ENCODE data around the gene NLGN2.

The NLGN2 gene

DNA sequence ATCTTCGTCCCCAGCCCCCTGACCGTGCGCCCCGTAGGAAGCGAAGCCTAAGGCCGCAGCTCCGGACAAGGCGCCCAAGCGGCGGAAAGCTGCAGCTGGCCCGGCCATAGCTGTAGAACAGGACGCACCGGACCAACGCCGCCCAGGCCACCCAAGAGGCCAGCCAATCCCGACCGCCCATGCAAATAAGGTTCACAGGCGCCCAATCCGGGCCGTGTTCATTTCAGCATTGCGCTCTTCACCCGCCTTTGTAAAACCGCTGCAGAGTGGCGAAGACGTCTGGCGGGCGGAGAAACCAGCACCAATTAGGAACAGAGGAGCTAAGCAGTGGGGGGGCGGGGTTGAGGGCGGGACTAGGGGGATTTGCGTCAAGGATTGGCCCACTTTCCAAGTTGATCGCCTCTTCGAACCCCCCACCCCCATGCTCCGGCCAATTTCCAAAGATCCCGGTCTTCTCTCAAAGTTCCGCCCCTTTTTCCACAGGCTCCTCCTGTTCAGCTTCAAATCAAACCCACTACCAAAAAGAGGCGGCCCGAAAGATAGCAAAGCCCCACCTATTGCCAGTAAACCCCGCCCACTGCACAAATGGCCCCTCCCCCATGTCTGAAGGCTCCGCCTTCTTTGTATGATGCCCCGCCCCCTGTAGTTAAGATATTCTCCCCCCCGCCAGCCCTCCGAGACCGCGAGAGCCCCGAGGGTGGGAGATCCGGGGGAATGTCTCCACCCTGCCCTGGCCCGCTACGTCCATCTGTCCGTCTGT, 3.5 kb upstream of the NLGN2 start, which contains the start of gene TMEM256:
Gene TMEM256, minus strand, starts transcription at position 121 of the 760 bp plus-strand sequence. Its CDS starts 13 bp downstream, at position 108.
- H3K36me3 Mint-ChIP-seq (ENCODE audit: low read depth), result peaks cover 11% of the 10 kb centered on the region

DNA sequence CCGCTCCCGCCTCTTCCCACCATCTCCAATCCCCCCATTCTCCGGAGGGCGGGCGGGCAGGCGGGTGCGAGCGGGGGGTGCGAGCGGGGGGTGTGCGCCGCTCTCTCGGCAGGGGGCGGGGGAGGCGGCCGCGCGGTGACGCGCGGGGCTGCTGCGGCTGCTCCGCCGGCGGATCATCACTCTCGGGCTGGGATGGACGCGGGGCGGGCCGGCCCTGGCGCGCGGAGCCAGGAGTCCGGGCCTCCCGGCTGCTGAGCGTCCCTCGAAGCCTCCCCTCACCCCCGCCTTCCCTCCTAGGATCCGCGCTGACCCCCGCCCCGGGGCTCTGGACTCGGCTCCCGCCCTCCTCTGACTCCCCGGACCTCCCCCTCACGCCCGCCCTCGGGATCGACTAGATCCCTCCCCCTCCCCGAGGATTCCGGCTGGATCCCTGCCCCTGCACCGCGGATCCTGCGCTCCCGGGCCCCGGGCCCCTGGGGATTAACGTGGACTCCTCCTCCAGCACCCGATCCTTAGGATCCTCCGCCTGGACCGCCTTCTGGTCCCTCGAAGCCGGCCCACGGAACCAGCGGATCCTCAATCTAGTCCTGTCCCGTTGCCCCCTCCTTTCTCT, 2.8 kb upstream of the NLGN2 start:
- Mint-ChIP-seq H3K27me3 (peaks cover 8% of the 10 kb centered on the region), H3K4me1 (ENCODE audit: low read depth) (peaks cover 18% of the 10 kb centered on the region), H3K9me3 (no peaks in the 10 kb centered on the region), H3K36me3 (ENCODE audit: low read depth) (peaks cover 11% of the 10 kb centered on the region), H3K27ac (peak overlapping the region; percentile 98), H3K4me3 (peak overlapping the region; percentile 92)
- no peak for DNase-seq

More for the DNA sequence above, 3.5 kb upstream of the NLGN2 start, which contains the start of gene TMEM256:
- Mint-ChIP-seq H3K4me1 (ENCODE audit: low read depth) (peaks cover 20% of the 10 kb centered on the region), H3K27ac (peak within 1 kb of the TSS; percentile 98), H3K9me3 (no peaks in the 10 kb centered on the region), H3K4me3 (peak within 1 kb of the TSS; percentile 92), H3K27me3 (peaks cover 8% of the 10 kb centered on the region)
- peak; percentile 92 for DNase-seq

DNA sequence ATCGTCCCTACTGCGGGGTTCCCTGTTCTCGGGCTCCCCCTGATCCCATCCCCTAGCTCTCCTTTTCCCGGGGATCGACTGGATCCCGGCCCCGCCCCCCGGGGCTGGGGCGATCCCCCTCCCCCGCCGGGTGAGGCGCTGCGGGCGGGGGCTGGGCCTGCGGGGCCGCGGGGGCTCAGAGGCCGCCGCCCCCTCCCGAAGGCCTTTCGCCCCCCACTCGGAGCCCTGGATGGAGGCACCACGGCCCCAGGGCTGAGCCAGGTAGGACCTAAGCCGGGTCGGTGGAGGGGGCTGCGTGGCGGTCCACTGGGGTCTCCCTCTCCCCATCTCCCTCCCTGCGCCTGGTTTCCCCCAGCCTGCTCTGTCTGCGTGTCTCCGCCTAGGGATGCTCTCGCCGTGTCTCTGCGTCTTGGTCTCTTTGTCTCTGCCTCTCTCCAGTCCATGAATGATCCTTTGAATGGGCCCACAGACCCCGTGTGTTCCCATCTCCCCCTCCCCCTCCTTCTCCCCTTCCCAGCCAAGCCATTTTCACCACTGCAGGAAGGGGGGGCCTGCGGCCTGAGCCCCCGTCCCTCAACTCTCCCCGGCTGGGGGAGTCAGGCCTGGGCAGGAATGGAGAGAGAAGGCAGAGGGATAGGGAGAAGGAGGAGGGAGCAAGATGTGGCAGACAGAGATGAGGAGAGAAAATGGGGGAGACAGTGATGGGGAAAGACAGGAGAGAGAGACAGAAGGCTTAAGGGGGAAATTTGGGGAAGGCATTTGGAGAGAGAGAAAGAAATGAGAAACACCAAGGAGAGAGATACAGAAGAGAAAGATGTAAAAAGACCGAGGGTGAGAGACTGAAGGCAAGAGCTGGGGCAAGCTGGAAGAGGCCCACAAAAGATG, 2.1 kb upstream of the NLGN2 start:
- DNase-seq, result no peak
- Mint-ChIP-seq H3K4me1 (ENCODE audit: low read depth) (peaks cover 17% of the 10 kb centered on the region), H3K27ac (peak overlapping the region; percentile 78), H3K4me3 (peak overlapping the region; percentile 76), H3K27me3 (peaks cover 8% of the 10 kb centered on the region), H3K9me3 (no peaks in the 10 kb centered on the region), H3K36me3 (ENCODE audit: low read depth) (peaks cover 11% of the 10 kb centered on the region)

DNA sequence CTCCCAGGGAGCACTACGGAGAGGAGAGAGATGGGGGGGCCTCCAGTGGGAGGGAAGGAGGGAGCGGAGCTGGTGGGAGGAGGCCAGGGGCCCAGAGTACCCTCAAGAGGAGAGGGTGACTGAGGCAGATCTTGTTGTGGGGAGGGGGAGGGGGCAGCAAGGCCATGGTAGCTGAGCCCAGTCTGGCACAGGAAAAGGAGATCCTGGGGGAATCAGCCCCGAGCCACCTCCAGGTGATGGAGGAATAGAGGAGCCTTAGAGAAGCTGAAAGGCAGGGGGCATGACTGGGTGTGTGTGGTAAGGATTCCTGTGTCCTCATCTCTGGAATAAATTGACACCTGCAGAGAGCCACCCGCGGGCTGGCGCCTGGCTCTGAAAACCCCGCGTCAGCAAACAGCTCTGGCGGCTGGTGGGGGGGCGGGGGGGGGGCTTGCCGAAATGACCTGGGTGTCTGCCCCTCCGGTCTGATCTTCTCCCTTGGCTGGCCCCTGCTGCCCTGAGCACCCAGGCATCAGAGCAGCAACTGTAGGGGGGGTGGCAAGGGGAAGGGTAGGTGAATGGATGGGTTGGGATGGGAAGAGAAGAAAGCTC, 1.3 kb upstream of the NLGN2 start:
- H3K27ac Mint-ChIP-seq, result no peak overlapping the region
- H3K9me3 Mint-ChIP-seq, result no peaks in the 10 kb centered on the region
- H3K4me3 Mint-ChIP-seq, result peak overlapping the region; percentile 25
- H3K4me1 Mint-ChIP-seq (ENCODE audit: low read depth), result peaks cover 17% of the 10 kb centered on the region
- DNase-seq, result no peak
- H3K27me3 Mint-ChIP-seq, result peaks cover 8% of the 10 kb centered on the region
- H3K36me3 Mint-ChIP-seq (ENCODE audit: low read depth), result peaks cover 11% of the 10 kb centered on the region

DNA sequence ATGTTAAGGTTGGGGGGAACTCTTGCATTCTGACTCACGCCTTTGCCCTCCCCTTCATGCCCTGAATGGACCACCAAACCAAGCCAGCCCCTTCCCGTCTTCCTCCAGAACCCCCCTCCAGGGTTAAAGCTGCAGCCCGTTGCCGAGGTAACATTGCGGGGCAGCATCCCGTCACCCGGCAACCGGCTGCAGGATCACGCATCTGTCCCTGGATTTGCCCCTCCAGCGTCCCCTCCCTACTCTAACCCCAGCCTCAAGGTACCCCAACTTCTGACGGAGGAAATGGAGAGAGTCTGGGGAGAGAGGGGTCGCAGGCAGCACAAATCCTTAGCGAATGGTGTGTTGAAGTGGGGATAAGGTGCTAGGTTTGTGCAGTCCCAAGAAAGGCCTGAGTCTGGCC, 563 bp upstream of the NLGN2 start:
- no peak for DNase-seq
- H3K27me3 Mint-ChIP-seq, result peaks cover 8% of the 10 kb centered on the region
- peaks cover 14% of the 10 kb centered on the region for H3K4me1 Mint-ChIP-seq (ENCODE audit: low read depth)
- no peak overlapping the region for H3K4me3 Mint-ChIP-seq
- no peak overlapping the region for H3K27ac Mint-ChIP-seq
- peaks cover 7% of the 10 kb centered on the region for H3K36me3 Mint-ChIP-seq (ENCODE audit: low read depth)
- no peaks in the 10 kb centered on the region for H3K9me3 Mint-ChIP-seq

DNA sequence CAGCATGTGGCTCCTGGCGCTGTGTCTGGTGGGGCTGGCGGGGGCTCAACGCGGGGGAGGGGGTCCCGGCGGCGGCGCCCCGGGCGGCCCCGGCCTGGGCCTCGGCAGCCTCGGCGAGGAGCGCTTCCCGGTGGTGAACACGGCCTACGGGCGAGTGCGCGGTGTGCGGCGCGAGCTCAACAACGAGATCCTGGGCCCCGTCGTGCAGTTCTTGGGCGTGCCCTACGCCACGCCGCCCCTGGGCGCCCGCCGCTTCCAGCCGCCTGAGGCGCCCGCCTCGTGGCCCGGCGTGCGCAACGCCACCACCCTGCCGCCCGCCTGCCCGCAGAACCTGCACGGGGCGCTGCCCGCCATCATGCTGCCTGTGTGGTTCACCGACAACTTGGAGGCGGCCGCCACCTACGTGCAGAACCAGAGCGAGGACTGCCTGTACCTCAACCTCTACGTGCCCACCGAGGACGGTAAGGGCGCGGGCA, 645 bp downstream of the NLGN2 start:
- Mint-ChIP-seq H3K4me1 (ENCODE audit: low read depth) (peaks cover 7% of the 10 kb centered on the region), H3K36me3 (ENCODE audit: low read depth) (peaks cover 6% of the 10 kb centered on the region), H3K27ac (no peak overlapping the region), H3K4me3 (no peak overlapping the region), H3K27me3 (peaks cover 8% of the 10 kb centered on the region), H3K9me3 (no peaks in the 10 kb centered on the region)
- DNase-seq, result peak; percentile 57

DNA sequence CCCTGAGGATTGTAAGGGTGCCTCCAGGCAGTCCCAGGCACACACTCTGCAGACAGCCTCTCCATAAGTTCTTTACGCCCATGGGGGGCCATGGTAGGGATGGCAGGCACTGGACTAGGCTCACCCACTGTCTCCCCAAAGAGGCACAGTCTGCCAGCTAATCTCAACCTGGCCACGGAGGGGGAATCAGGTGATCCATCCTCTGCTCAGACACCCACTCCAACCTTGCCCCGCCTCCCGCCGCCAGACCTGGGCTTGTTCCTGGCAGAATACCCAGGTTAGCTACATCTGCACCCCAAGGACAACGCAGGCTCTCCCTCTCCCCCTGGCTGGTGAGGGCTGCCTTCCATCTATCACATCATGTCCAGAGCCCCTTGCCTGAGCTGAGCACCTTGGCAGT, 1.2 kb downstream of the NLGN2 start:
- Mint-ChIP-seq H3K4me1 (ENCODE audit: low read depth) (peaks cover 7% of the 10 kb centered on the region), H3K27ac (peak overlapping the region; percentile 36), H3K27me3 (peaks cover 8% of the 10 kb centered on the region), H3K36me3 (ENCODE audit: low read depth) (peaks cover under 1% of the 10 kb centered on the region), H3K4me3 (no peak overlapping the region), H3K9me3 (no peaks in the 10 kb centered on the region)
- DNase-seq, result no peak

DNA sequence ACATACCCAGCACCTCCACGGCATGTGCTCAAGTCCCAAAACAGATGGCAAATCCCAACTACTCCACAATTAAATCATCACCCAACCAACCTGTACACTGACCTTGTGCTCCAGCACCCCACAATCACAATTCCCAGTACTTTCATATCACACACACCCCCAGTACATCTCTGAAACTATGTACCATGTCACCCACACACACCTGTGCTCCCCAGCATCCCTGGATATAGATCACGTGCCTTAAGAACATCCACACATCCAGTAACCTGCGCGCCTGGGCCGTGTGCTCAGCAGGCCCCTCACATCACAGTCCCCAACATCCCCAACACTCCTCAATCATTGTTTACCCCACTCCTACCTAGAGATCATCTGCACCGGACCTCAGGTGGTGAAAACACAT, 2.1 kb downstream of the NLGN2 start:
- no peak for DNase-seq
- Mint-ChIP-seq H3K36me3 (ENCODE audit: low read depth) (no peaks in the 10 kb centered on the region), H3K4me3 (no peak overlapping the region), H3K27ac (no peak overlapping the region), H3K4me1 (ENCODE audit: low read depth) (peaks cover 7% of the 10 kb centered on the region), H3K27me3 (peaks cover 8% of the 10 kb centered on the region), H3K9me3 (no peaks in the 10 kb centered on the region)

DNA sequence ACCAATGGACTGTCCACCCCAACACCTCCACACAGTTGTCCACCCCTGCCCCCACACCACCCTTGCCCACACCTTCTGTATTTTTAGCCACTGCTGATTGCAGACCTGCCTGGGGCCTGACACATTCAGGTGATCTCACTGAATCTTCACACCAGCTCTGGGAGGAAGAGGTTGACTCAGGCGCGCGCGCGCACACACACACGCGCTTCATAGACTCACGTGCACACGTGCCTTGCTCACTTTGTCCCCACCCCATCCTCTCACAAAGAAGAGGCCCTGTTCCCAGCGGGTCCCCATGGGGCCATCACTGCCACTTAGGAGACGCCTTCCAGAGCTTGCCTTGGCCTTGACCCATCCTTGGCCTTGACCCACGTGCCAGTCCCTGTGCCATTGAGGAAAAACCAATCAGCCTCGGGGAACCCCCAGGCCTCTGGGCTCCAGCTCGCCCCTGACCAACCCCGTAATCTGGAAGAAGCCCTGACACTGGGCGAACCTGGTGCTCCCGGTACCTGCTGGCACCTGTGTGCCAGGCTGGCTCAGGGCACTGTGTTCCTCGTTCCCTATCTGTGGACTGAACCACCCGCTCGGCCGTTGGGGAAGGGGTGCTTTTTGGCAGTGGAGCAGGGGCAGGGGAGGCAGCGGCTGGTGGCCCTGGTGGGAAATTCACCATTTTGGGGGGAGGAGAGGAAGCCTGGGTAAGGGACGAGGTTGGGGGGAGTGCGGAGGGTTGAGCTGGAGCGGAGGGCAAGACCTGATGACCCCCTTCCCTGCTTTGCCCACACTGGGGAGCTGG, 3.2 kb downstream of the NLGN2 start:
- no peak for DNase-seq
- H3K4me3 Mint-ChIP-seq, result no peak overlapping the region
- H3K4me1 Mint-ChIP-seq (ENCODE audit: low read depth), result peaks cover 3% of the 10 kb centered on the region
- no peaks in the 10 kb centered on the region for H3K9me3 Mint-ChIP-seq
- H3K27ac Mint-ChIP-seq, result no peak overlapping the region
- H3K27me3 Mint-ChIP-seq, result peaks cover 4% of the 10 kb centered on the region
- H3K36me3 Mint-ChIP-seq (ENCODE audit: low read depth), result no peaks in the 10 kb centered on the region

DNA sequence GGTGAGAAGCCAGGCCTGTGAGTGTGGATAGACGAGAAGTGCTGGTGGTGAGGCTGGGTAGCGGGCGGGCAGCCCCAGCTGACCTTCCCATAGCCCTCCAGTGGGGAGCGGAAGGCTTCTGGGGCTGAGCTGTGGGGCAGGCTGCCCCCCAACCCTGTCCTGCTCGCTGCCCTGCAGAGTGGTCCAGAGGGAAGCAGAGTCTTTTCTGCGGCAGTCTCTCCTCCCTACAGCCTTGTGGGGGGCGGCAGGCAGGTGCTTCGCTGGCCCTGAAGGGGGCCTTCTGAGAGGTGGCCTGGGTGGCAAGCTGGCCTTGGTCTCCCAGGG, 3.7 kb downstream of the NLGN2 start:
- H3K9me3 Mint-ChIP-seq, result no peaks in the 10 kb centered on the region
- no peaks in the 10 kb centered on the region for H3K36me3 Mint-ChIP-seq (ENCODE audit: low read depth)
- peaks cover 3% of the 10 kb centered on the region for H3K4me1 Mint-ChIP-seq (ENCODE audit: low read depth)
- H3K4me3 Mint-ChIP-seq, result no peak overlapping the region
- H3K27ac Mint-ChIP-seq, result no peak overlapping the region
- DNase-seq, result no peak
- H3K27me3 Mint-ChIP-seq, result no peaks in the 10 kb centered on the region

DNA sequence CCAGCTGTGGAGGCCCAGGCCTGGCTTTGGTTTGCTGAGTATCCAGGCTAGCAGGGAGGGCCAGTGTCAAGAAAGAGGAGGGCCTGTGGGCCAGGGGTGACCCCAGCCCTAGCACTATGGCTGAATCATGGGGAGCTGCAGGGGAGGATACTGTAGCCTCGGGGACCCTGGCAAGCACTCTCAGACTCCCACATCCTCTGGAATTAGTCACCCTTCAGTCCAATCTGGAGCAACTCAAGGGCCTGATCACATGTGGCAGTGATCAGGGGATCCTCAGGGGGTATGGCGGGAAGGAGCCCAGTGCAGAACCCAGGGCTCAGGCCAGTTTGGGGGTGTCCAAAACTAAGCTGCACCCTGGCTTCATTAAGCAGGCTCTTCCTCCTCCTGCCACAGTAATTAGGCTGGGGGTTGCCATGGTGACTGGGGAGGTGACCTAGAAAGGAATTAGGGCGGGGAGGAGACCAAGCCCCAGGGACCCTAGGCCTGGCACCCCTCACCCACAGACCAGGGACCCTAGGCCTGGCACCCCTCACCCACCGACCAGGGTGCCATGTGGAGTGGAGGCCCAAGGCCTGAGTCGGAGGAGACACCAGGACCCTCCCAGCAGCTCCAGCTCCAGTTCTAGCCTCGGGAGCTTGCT, 5.8 kb downstream of the NLGN2 start:
- Mint-ChIP-seq H3K27me3 (no peaks in the 10 kb centered on the region), H3K4me1 (ENCODE audit: low read depth) (peaks cover 3% of the 10 kb centered on the region), H3K9me3 (no peaks in the 10 kb centered on the region), H3K36me3 (ENCODE audit: low read depth) (no peaks in the 10 kb centered on the region), H3K4me3 (no peak overlapping the region), H3K27ac (no peak overlapping the region)
- DNase-seq, result no peak

DNA sequence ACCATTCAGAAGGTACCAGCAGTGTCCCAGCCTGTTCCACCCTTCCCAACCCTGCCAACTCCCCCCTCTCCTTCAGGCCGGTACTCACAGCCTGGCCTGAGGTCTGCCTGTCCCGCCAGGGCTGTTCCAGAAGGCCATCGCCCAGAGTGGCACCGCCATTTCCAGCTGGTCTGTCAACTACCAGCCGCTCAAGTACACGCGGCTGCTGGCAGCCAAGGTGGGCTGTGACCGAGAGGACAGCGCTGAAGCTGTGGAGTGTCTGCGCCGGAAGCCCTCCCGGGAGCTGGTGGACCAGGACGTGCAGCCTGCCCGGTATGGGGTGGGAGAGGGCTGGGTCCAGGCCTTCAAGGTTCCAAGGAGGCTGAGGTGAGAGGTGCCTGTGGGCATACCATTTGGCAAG, 7.2 kb downstream of the NLGN2 start:
- no peaks in the 10 kb centered on the region for H3K4me1 Mint-ChIP-seq (ENCODE audit: low read depth)
- H3K27ac Mint-ChIP-seq, result no peak overlapping the region
- H3K9me3 Mint-ChIP-seq, result no peaks in the 10 kb centered on the region
- DNase-seq, result no peak
- H3K36me3 Mint-ChIP-seq (ENCODE audit: low read depth), result no peaks in the 10 kb centered on the region
- H3K4me3 Mint-ChIP-seq, result no peak overlapping the region
- no peaks in the 10 kb centered on the region for H3K27me3 Mint-ChIP-seq

DNA sequence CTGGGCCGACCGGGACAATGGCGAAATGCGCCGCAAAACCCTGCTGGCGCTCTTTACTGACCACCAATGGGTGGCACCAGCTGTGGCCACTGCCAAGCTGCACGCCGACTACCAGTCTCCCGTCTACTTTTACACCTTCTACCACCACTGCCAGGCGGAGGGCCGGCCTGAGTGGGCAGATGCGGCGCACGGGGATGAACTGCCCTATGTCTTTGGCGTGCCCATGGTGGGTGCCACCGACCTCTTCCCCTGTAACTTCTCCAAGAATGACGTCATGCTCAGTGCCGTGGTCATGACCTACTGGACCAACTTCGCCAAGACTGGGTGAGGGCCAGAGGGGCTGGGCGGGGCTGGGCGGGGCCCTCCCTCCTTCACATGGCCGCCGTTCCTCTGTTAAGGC, 8.1 kb downstream of the NLGN2 start:
- no peaks in the 10 kb centered on the region for H3K4me1 Mint-ChIP-seq (ENCODE audit: low read depth)
- H3K9me3 Mint-ChIP-seq, result no peaks in the 10 kb centered on the region
- H3K36me3 Mint-ChIP-seq (ENCODE audit: low read depth), result no peaks in the 10 kb centered on the region
- H3K27me3 Mint-ChIP-seq, result no peaks in the 10 kb centered on the region
- no peak overlapping the region for H3K4me3 Mint-ChIP-seq
- no peak overlapping the region for H3K27ac Mint-ChIP-seq
- DNase-seq, result no peak

Measured in activated T-cell treated with anti-CD3 and anti-CD28 coated beads, Interleukin-2, amount 50 U/mL, for 24 hours (primary cell).